ENCODE data around the gene SNX15. TPM values are rescaled to one million over a fixed set of nuclear protein-coding genes. Genes with fewer than 3 reads are reported as not detected.

The SNX15 gene
- total RNA-seq, 2 donors from 2014 or later: 20.7 to 22.7 TPM

GRCh38 chr11:65089621-65090020 is 62.4 kb downstream of the SNX15 start:
- Histone ChIP-seq H3K4me1 (ENCODE audit: control insufficient read depth in 1 of 2, low read depth in 2 of 2) (peaks cover 6 to 13% of the 10 kb centered on the region in 2 donors), H3K27me3 (replicated peaks; ENCODE audit: insufficient read depth) (no peaks in the 10 kb centered on the region), H3K4me3 (no peak overlapping the region), H3K27ac (no peak overlapping the region), H3K9me3 (no peaks in the 10 kb centered on the region), H3K36me3 (peaks cover 15% of the 10 kb centered on the region)
- ATAC-seq (ENCODE audit: insufficient number of reproducible peaks, low FRiP score, low read depth): no peak
- no peak for TF ChIP-seq CTCF (IDR thresholded peaks at IDR 0.05)
- no peak for DNase-seq (ENCODE audit: low spot score)

Other genes starting within 250 kb of the SNX15 start
- 100 to 1,000 TPM; 250 to 512 TPM for gene SF1, start 248.9 kb upstream of the SNX15 start, total RNA-seq
- 10 to 100 TPM; 23.3 to 39.1 TPM for gene MAP4K2, start 224.2 kb upstream of the SNX15 start, total RNA-seq
- gene MEN1, start 216.9 kb upstream of the SNX15 start, total RNA-seq: 10 to 100 TPM; 11.6 to 16.0 TPM
- gene CDC42BPG, start 182.8 kb upstream of the SNX15 start, total RNA-seq: 1 to 10 TPM in 1 of 2 donors, under 1 TPM in 1; 0.68 to 1.2 TPM
- gene EHD1, start 148.8 kb upstream of the SNX15 start, total RNA-seq: 100 to 1,000 TPM in 1 of 2 donors, 10 to 100 TPM in 1; 67.4 to 140 TPM
- gene ATG2A, start 110.2 kb upstream of the SNX15 start, total RNA-seq: 10 to 100 TPM; 18.5 to 35.2 TPM
- 10 to 100 TPM; 21.0 to 38.2 TPM for gene PPP2R5B, start 102.8 kb upstream of the SNX15 start, total RNA-seq
- not detected for gene GPHA2, start 91.5 kb upstream of the SNX15 start, total RNA-seq
- gene MAJIN, start 55.3 kb upstream of the SNX15 start, total RNA-seq: not detected
- gene BATF2, start 30.5 kb upstream of the SNX15 start, total RNA-seq: 1 to 10 TPM in 1 of 2 donors, under 1 TPM in 1; 0.92 to 2.6 TPM
- 100 to 1,000 TPM in 1 of 2 donors, 10 to 100 TPM in 1; 85.5 to 197 TPM for gene ARL2, start 13.3 kb upstream of the SNX15 start, total RNA-seq
- gene SAC3D1, start 13.8 kb downstream of the SNX15 start, total RNA-seq: 10 to 100 TPM in 1 of 2 donors, 1 to 10 TPM in 1; 4.7 to 18.0 TPM
- 10 to 100 TPM; 25.8 to 47.1 TPM for gene NAALADL1, start 31.1 kb downstream of the SNX15 start, total RNA-seq
- gene CDCA5, start 56.6 kb downstream of the SNX15 start, total RNA-seq: 1 to 10 TPM in 1 of 2 donors, under 1 TPM in 1; 0.54 to 5.3 TPM
- gene ZFPL1, start 56.8 kb downstream of the SNX15 start, total RNA-seq: 10 to 100 TPM; 36.0 to 51.2 TPM
- gene VPS51, start 68.8 kb downstream of the SNX15 start, total RNA-seq: 100 to 1,000 TPM; 333 to 498 TPM
- 10 to 100 TPM in 1 of 2 donors, 1 to 10 TPM in 1; 2.5 to 49.0 TPM for gene TM7SF2, start 84.4 kb downstream of the SNX15 start, total RNA-seq
- gene ZNHIT2, start 90.3 kb downstream of the SNX15 start, total RNA-seq: 10 to 100 TPM; 10.0 to 13.8 TPM
- gene FAU, start 94.7 kb downstream of the SNX15 start, total RNA-seq: 100 to 1,000 TPM; 365 to 553 TPM
- 10 to 100 TPM; 44.6 to 61.1 TPM for gene MRPL49, start 94.9 kb downstream of the SNX15 start, total RNA-seq
- 10 to 100 TPM; 73.1 to 78.0 TPM for gene SYVN1, start 107.1 kb downstream of the SNX15 start, total RNA-seq
- gene SPDYC, start 142.8 kb downstream of the SNX15 start, total RNA-seq: not detected
- gene CAPN1, start 154.5 kb downstream of the SNX15 start, total RNA-seq: 100 to 1,000 TPM; 168 to 203 TPM
- gene POLA2, start 234.5 kb downstream of the SNX15 start, total RNA-seq: 10 to 100 TPM in 1 of 2 donors, 1 to 10 TPM in 1; 5.6 to 13.5 TPM